GM23338 (cell line): ENCODE results near the gene UBE2V1. TPM values are rescaled to one million over a fixed set of nuclear protein-coding genes. Genes with fewer than 3 reads are reported as not detected.

Experiments
- ATAC-seq: fragments of 200-7000 bp; cut with Tn5 transposase; 3 replicates; pipeline ENCODE4 v1.9.1; 2020
- DNase-seq: peaks from one replicate; pipeline ENCODE4 v3.0.0-alpha.2; 2015; ENCODE audit warnings: low spot score
- H2AFZ ChIP-seq: fragments of 200-600 bp; sonication (generic); 2 replicates; pipeline ENCODE4 v1.8.0; 2016; ENCODE audit warnings: antibody characterized with exemption, mild to moderate bottlenecking, moderate library complexity
- H3F3A ChIP-seq: fragments of 200-600 bp; sonication (generic); replicated peaks from 2 replicates; pipeline ENCODE4 v1.8.0; 2017; ENCODE audit warnings: antibody characterized with exemption, mixed run types, low read depth
- H3K27ac ChIP-seq: fragments of 200-600 bp; sonication (generic); 2 replicates; pipeline ENCODE4 v1.6.1; 2016; ENCODE audit warnings: low read depth
- H3K27me3 ChIP-seq: fragments of 200-600 bp; sonication (generic); 2 replicates; pipeline ENCODE4 v1.8.0; 2016; ENCODE audit warnings: mild to moderate bottlenecking, mixed run types, moderate library complexity; ENCODE audit not compliant: insufficient read depth
- H3K36me3 ChIP-seq: fragments of 200-600 bp; sonication (generic); 2 replicates; pipeline ENCODE4 v1.8.0; 2016; ENCODE audit warnings: mild to moderate bottlenecking; ENCODE audit not compliant: insufficient read depth
- H3K4me1 ChIP-seq: fragments of 200-600 bp; sonication (generic); 2 replicates; pipeline ENCODE4 v1.8.0; 2016; ENCODE audit warnings: mild to moderate bottlenecking, moderate library complexity; ENCODE audit not compliant: insufficient read depth
- H3K4me2 ChIP-seq: fragments of 200-600 bp; sonication (generic); 2 replicates; pipeline ENCODE4 v1.7.1; 2017; ENCODE audit warnings: mixed run types
- H3K4me3 ChIP-seq: fragments of 200-600 bp; sonication (generic); 2 replicates; pipeline ENCODE4 v1.6.1; 2016; ENCODE audit warnings: mixed run types
- H3K79me2 ChIP-seq: fragments of 200-600 bp; sonication (generic); replicated peaks from 2 replicates; pipeline ENCODE4 v1.8.0; 2017; ENCODE audit warnings: mild to moderate bottlenecking; ENCODE audit not compliant: insufficient read depth
- H3K9me2 ChIP-seq: fragments of 200-600 bp; sonication (generic); 2 replicates; pipeline ENCODE4 v1.8.0; 2017; ENCODE audit not compliant: insufficient read depth
- H4K20me1 ChIP-seq: fragments of 200-600 bp; sonication (generic); replicated peaks from 2 replicates; pipeline ENCODE4 v1.8.0; 2017; ENCODE audit warnings: mild to moderate bottlenecking; ENCODE audit not compliant: insufficient read depth
- H3K27ac Mint-ChIP-seq: 2 replicates; pipeline ENCODE4 v1.8.0; 2020; ENCODE audit warnings: inconsistent platforms, mild to moderate bottlenecking, moderate library complexity, mixed read lengths
- H3K27me3 Mint-ChIP-seq: 3 replicates; pipeline ENCODE4 v1.8.0; 2022; ENCODE audit warnings: low read depth, mild to moderate bottlenecking, moderate library complexity, mixed read lengths, inconsistent platforms; ENCODE audit not compliant: insufficient read depth, poor library complexity
- H3K36me3 Mint-ChIP-seq: 3 replicates; pipeline ENCODE4 v1.8.0; 2021; ENCODE audit warnings: low read depth, mild to moderate bottlenecking, inconsistent platforms, moderate library complexity, mixed read lengths
- H3K4me1 Mint-ChIP-seq: 3 replicates; pipeline ENCODE4 v1.8.0; 2020; ENCODE audit warnings: mild to moderate bottlenecking, inconsistent platforms, mixed read lengths
- H3K4me3 Mint-ChIP-seq: 3 replicates; pipeline ENCODE4 v1.8.0; 2021; ENCODE audit warnings: moderate library complexity, mild to moderate bottlenecking, inconsistent platforms, mixed read lengths
- H3K9me3 Mint-ChIP-seq: 3 replicates; pipeline ENCODE4 v1.8.0; 2020; ENCODE audit warnings: moderate library complexity, mild to moderate bottlenecking, inconsistent platforms, mixed read lengths
- CTCF ChIP-seq, 2 experiments: fragments of 200-600 bp in 1 of 2; sonication (generic) in 1 of 2; conservative IDR thresholded peaks; 2 replicates each; pipeline versions ENCODE4 v1.5.1 to v1.6.1; 2016 to 2017; ENCODE audit warnings: antibody characterized with exemption in 2 of 2, low read depth in 2 of 2, mild to moderate bottlenecking in 2 of 2, moderate library complexity in 1 of 2
- ETS1 ChIP-seq: IDR thresholded peaks from 2 replicates; pipeline ENCODE4 v1.6.1; 2016; ENCODE audit warnings: antibody characterized with exemption
- EZH2 ChIP-seq: fragments of 200-600 bp; sonication (generic); IDR thresholded peaks from one replicate; pipeline ENCODE4 v1.8.0; 2017; ENCODE audit warnings: antibody characterized with exemption, mild to moderate bottlenecking, low read depth; ENCODE audit not compliant: unreplicated experiment
- EZH2phosphoT487 ChIP-seq: fragments of 200-600 bp; sonication (generic); IDR thresholded peaks from one replicate; pipeline ENCODE4 v1.8.1; 2018; ENCODE audit warnings: antibody characterized with exemption; ENCODE audit not compliant: unreplicated experiment
- JUNB ChIP-seq: IDR thresholded peaks from one replicate; pipeline ENCODE4 v1.6.1; 2016; ENCODE audit warnings: antibody characterized with exemption; ENCODE audit not compliant: unreplicated experiment
- NANOG ChIP-seq: IDR thresholded peaks from 2 replicates; pipeline ENCODE4 v1.6.1; 2016; ENCODE audit warnings: antibody characterized with exemption, borderline replicate concordance
- POLR2AphosphoS5 ChIP-seq: IDR thresholded peaks from 2 replicates; pipeline ENCODE4 v1.6.1; 2016; ENCODE audit warnings: antibody characterized with exemption, low read depth
- REST ChIP-seq: IDR thresholded peaks from one replicate; pipeline ENCODE4 v1.6.1; 2018; ENCODE audit warnings: antibody characterized with exemption; ENCODE audit not compliant: unreplicated experiment
- STAT1 ChIP-seq: IDR thresholded peaks from one replicate; pipeline ENCODE4 v1.6.1; 2016; ENCODE audit warnings: antibody characterized with exemption; ENCODE audit not compliant: unreplicated experiment
- ZNF114 ChIP-seq: fragments of 250-450 bp; sonication (Bioruptor Pico); IDR thresholded peaks from 2 replicates; pipeline ENCODE4 v1.5.0; 2020; ENCODE audit warnings: mild to moderate bottlenecking, moderate library complexity
- ZNF331 ChIP-seq: fragments of 250-450 bp; sonication (Bioruptor Pico); IDR thresholded peaks from 2 replicates; pipeline ENCODE4 v1.5.0; 2020; ENCODE audit warnings: low read depth, mild to moderate bottlenecking, moderate library complexity
- polyA plus RNA-seq: library from polyadenylated mRNA; unstranded; fragments of >200 nt; fragmentation: Nextera tagmentation; extraction: Ambion mirVana; gene quantifications from 2 replicates; pipeline ENCODE4 v1.2.1, GENCODE V29; 2016
- total RNA-seq: library from RNA; depleted of rRNA; stranded (reverse); fragments of >200 nt; shearing (Covaris generic); gene quantifications from 2 replicates; pipeline ENCODE4 v1.2.3, GENCODE V29; 2014

UBE2V1 gene
- total and polyA plus RNA-seq, 2 experiments from 2014 or later: 105 to 302 TPM

GRCh38 chr20:50049442-50050026 lies 63.4 kb downstream of the UBE2V1 start (continued):
- TF ChIP-seq REST: no peak
- no peak for TF ChIP-seq ZNF331 (CRISPR knock-in tag)
- no peak for TF ChIP-seq POLR2AphosphoS5
- TF ChIP-seq NANOG: no peak
- TF ChIP-seq JUNB: no peak
- no peak for TF ChIP-seq STAT1
- TF ChIP-seq ETS1: no peak
- no peak for TF ChIP-seq ZNF114 (CRISPR knock-in tag)
- no peak for TF ChIP-seq EZH2phosphoT487
- no peak for TF ChIP-seq EZH2
- TF ChIP-seq CTCF (conservative IDR thresholded peaks at IDR 0.05; ENCODE audit: low read depth in 2 of 2): no peak

- no peak for DNase-seq
Observed at GRCh38 chr20:50048420-50049166, 64.4 kb downstream of the UBE2V1 start.

More at GRCh38 chr20:50048420-50049166, 64.4 kb downstream of the UBE2V1 start:
- Mint-ChIP-seq H3K36me3 (no peaks in the 10 kb centered on the region), H3K27me3 (peaks cover 11% of the 10 kb centered on the region), H3K4me1 (peaks cover 7% of the 10 kb centered on the region; the same call in 1 of the 3 replicates), H3K9me3 (no peaks in the 10 kb centered on the region; the same call in 2 of the 3 replicates), H3K4me3 (no peak overlapping the region), H3K27ac (no peak overlapping the region)
- Histone ChIP-seq H3K36me3 (no peaks in the 10 kb centered on the region), H3K4me1 (no peaks in the 10 kb centered on the region), H3K4me2 (no peak overlapping the region), H3K9me2 (no peaks in the 10 kb centered on the region), H3K27me3 (no peaks in the 10 kb centered on the region), H2AFZ (no peak overlapping the region), H3K4me3 (no peak overlapping the region), H3K79me2 (no peaks in the 10 kb centered on the region), H4K20me1 (no peaks in the 10 kb centered on the region), H3K27ac (no peak overlapping the region), H3F3A (0 out of 2 replicates have a peak, but pooled peaks cover 3% of the 10 kb centered on the region)
- TF ChIP-seq ZNF331 (CRISPR knock-in tag): no peak
- no peak for TF ChIP-seq ZNF114 (CRISPR knock-in tag)
- no peak for TF ChIP-seq CTCF (conservative IDR thresholded peaks at IDR 0.05; ENCODE audit: low read depth in 2 of 2)
- TF ChIP-seq EZH2phosphoT487: no peak
- TF ChIP-seq NANOG: no peak
- ATAC-seq: no peak
